ENCODE results near the gene EHD3. TPM values are rescaled to one million over a fixed set of nuclear protein-coding genes. Genes with fewer than 3 reads are reported as not detected.

The EHD3 gene
- total and polyA plus RNA-seq, 10 of the 15 experiments (the other 5 are each of a cell fraction or from before 2014, with no cell fraction given), result 1.1 to 10.9 (median 8.2) TPM

- FAIRE-seq (no peak), DNase-seq (ENCODE audit: low read depth, low spot score) (no peak), ATAC-seq (no peak)
- no peaks in the 10 kb centered on the region for H3K79me2 ChIP-seq (ENCODE audit: control insufficient read depth, insufficient read depth, low read length)
- H4K20me1 ChIP-seq (ENCODE audit: control insufficient read depth, insufficient read depth), result no peaks in the 10 kb centered on the region
- ChIA-PET CTCF (interaction anchor here (1.3 to 1.4 kb wide), 2 partner anchors 21 to 143 kb away, joined by 3 to 5 read pairs; no protein-coding TSS in a partner anchor), SMC1A (ENCODE audit: uncharacterized antibody, unreplicated experiment) (interaction anchor here (0.9 kb wide), 1 partner anchor 8 kb away, joined by 4 read pairs; no protein-coding TSS in a partner anchor), RAD21 (ENCODE audit: unreplicated experiment) (no interaction called here), POLR2A (no interaction called here)
- H3K4me2 ChIP-seq (ENCODE audit: control insufficient read depth, insufficient read depth), result no peak overlapping the region
- WGBS (ENCODE audit: insufficient coverage, insufficient replicate concordance, low lambda C conversion rate, missing lambda C conversion rate), result 36% methylated on average over 3 of the region's 3 CpGs
- in situ Hi-C loops (cut with MboI) (no loop called here), intact Hi-C loops (cut with micrococcal nuclease; ENCODE audit: unreplicated experiment) (no loop called here)
- no peak overlapping the region for H2AFZ ChIP-seq (ENCODE audit: control insufficient read depth, low read depth, low read length)
- H3K4me1 ChIP-seq (ENCODE audit: control insufficient read depth, insufficient read depth, low read length), result no peaks in the 10 kb centered on the region
- no TSS peak for BruUV-seq (replicated peaks)
- no peak overlapping the region for H3K4me3 ChIP-seq
- TF ChIP-seq PML (IDR thresholded peaks at IDR 0.05; ENCODE audit: low read length), result no peak
- TF ChIP-seq PAX5 (IDR thresholded peaks at IDR 0.05; ENCODE audit: borderline replicate concordance, low read depth, low read length), result no peak
- TF ChIP-seq SRF (IDR thresholded peaks at IDR 0.05; ENCODE audit: low read depth in 2 of 2, low read length in 2 of 2), result no peak
- TF ChIP-seq, protein P1, sequence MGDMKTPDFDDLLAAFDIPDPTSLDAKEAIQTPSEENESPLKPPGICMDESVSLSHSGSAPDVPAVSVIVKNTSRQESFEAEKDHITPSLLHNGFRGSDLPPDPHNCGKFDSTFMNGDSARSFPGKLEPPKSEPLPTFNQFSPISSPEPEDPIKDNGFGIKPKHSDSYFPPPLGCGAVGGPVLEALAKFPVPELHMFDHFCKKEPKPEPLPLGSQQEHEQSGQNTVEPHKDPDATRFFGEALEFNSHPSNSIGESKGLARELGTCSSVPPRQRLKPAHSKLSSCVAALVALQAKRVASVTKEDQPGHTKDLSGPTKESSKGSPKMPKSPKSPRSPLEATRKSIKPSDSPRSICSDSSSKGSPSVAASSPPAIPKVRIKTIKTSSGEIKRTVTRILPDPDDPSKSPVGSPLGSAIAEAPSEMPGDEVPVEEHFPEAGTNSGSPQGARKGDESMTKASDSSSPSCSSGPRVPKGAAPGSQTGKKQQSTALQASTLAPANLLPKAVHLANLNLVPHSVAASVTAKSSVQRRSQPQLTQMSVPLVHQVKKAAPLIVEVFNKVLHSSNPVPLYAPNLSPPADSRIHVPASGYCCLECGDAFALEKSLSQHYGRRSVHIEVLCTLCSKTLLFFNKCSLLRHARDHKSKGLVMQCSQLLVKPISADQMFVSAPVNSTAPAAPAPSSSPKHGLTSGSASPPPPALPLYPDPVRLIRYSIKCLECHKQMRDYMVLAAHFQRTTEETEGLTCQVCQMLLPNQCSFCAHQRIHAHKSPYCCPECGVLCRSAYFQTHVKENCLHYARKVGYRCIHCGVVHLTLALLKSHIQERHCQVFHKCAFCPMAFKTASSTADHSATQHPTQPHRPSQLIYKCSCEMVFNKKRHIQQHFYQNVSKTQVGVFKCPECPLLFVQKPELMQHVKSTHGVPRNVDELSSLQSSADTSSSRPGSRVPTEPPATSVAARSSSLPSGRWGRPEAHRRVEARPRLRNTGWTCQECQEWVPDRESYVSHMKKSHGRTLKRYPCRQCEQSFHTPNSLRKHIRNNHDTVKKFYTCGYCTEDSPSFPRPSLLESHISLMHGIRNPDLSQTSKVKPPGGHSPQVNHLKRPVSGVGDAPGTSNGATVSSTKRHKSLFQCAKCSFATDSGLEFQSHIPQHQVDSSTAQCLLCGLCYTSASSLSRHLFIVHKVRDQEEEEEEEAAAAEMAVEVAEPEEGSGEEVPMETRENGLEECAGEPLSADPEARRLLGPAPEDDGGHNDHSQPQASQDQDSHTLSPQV (IDR thresholded peaks at IDR 0.05), result no peak
- H3K27ac ChIP-seq (ENCODE audit: control insufficient read depth, insufficient read depth), result no peak overlapping the region
- no peaks in the 10 kb centered on the region; the same call in 2 of the 3 replicates for H3K9me3 ChIP-seq (replicated peaks; ENCODE audit: control insufficient read depth, insufficient read depth, low read length)
- peaks cover 0 to 2% of the 10 kb centered on the region in 2 experiments; a peak in 1 of 4 replicates for H3K27me3 ChIP-seq (replicated peaks in 1 of 2; ENCODE audit: control insufficient read depth in 2 of 2, insufficient read depth in 2 of 2, low read length in 1 of 2)
- H3K36me3 ChIP-seq (ENCODE audit: control insufficient read depth in 2 of 2, insufficient read depth in 2 of 2, low read length in 1 of 2), result no peaks in the 10 kb centered on the region
- no peak overlapping the region for H3K9ac ChIP-seq (ENCODE audit: control insufficient read depth, insufficient read depth, low read length)
Measured at GRCh38 chr2:31312898-31313297, 78.9 kb downstream of the EHD3 start.
